ENCODE data around the gene THTPA. TPM values are rescaled to one million over a fixed set of nuclear protein-coding genes. Genes with fewer than 3 reads are reported as not detected.

THTPA gene
- total and polyA plus RNA-seq, 2 of the 13 experiments (the other 11 are each of a cell fraction or from before 2014, with no cell fraction given) = 7.4 to 8.7 TPM

DNA sequence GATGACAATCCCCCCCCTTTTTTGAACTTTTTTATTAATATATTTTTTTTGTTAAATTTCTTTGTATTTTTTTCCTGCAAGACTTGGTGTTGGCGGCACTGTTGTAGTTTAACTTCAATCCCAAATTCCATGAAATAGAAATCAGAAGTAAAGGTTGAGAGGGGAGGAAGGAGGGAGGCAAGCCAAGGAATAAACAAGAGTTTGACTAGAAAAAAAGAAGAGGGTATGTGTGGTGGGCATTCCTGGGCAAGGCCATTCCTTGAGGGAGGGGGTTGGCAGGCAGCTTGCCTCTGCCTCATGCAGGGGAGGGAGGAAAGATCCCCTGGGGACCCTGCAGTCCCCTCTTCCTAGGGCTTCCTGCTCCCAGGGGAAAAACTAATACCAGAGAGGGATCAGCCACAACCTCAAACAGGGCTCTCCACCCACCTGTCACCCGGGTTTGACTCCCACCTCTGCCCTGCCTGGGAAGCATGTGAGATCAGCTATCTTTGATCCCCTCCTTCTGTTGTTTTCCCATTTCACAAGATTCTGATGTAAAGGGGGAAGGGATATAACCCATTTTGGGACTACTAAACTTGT is 12.0 kb downstream of the THTPA start (continued):
- TF ChIP-seq SAFB2 (CRISPR knock-in tag; IDR thresholded peaks at IDR 0.05; ENCODE audit: borderline replicate concordance, low read depth) = peak; percentile 66; the same call in 1 of the 2 replicates
- TF ChIP-seq DNMT1 (CRISPR knock-in tag; IDR thresholded peaks at IDR 0.05) = 0 out of 2 replicates have a peak, but pooled peaks have one; percentile 50
- TF ChIP-seq, protein P1, sequence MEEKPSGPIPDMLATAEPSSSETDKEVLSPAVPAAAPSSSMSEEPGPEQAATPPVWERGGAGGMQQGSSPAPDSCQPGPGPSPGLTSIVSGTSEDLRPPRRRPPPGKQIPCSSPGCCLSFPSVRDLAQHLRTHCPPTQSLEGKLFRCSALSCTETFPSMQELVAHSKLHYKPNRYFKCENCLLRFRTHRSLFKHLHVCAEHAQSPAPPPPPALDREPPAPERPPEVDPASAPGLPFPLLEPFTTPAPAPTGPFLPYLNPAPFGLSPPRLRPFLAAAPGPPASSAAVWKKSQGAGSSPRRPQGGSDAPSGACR (CRISPR knock-in tag; IDR thresholded peaks at IDR 0.05) = peak; percentile 18; the same call in 1 of the 2 replicates
- TF ChIP-seq GTF3A (CRISPR knock-in tag; conservative IDR thresholded peaks at IDR 0.05) = peak; percentile 17; the same call in 1 of the 2 replicates
- peak; percentile 43; the same call in 1 of the 2 replicates for TF ChIP-seq SP2 (CRISPR knock-in tag; IDR thresholded peaks at IDR 0.05)
- TF ChIP-seq PHF5A (CRISPR knock-in tag; IDR thresholded peaks at IDR 0.05; ENCODE audit: low read depth, unreplicated experiment) = peak; percentile 6
- peak; percentile 2; the same call in 1 of the 2 replicates for TF ChIP-seq ZNF724P (CRISPR knock-in tag; IDR thresholded peaks at IDR 0.05; ENCODE audit: borderline replicate concordance)
- TF ChIP-seq GLI4 (CRISPR knock-in tag; IDR thresholded peaks at IDR 0.05; ENCODE audit: borderline replicate concordance) = no peak
- no peak for TF ChIP-seq HNRNPUL1 (IDR thresholded peaks at IDR 0.05; ENCODE audit: low read depth, low read length)
- no peak for TF ChIP-seq ZNF280D (CRISPR knock-in tag; IDR thresholded peaks at IDR 0.05)
- TF ChIP-seq ZNF253 (CRISPR knock-in tag; IDR thresholded peaks at IDR 0.05; ENCODE audit: borderline replicate concordance) = 0 out of 2 replicates have a peak, but pooled peaks have one; percentile 1
- 0 out of 2 replicates have a peak, but pooled peaks have one; percentile 6 for TF ChIP-seq ZNF543 (CRISPR knock-in tag; IDR thresholded peaks at IDR 0.05)
- TF ChIP-seq, protein P2, sequence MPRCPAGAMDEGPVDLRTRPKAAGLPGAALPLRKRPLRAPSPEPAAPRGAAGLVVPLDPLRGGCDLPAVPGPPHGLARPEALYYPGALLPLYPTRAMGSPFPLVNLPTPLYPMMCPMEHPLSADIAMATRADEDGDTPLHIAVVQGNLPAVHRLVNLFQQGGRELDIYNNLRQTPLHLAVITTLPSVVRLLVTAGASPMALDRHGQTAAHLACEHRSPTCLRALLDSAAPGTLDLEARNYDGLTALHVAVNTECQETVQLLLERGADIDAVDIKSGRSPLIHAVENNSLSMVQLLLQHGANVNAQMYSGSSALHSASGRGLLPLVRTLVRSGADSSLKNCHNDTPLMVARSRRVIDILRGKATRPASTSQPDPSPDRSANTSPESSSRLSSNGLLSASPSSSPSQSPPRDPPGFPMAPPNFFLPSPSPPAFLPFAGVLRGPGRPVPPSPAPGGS (CRISPR knock-in tag; IDR thresholded peaks at IDR 0.05) = no peak; the same call in 1 of the 2 replicates
- TF ChIP-seq ZNF546 (CRISPR knock-in tag; conservative IDR thresholded peaks at IDR 0.05) = peak; percentile 3; the same call in 1 of the 2 replicates
- TF ChIP-seq, protein P3, sequence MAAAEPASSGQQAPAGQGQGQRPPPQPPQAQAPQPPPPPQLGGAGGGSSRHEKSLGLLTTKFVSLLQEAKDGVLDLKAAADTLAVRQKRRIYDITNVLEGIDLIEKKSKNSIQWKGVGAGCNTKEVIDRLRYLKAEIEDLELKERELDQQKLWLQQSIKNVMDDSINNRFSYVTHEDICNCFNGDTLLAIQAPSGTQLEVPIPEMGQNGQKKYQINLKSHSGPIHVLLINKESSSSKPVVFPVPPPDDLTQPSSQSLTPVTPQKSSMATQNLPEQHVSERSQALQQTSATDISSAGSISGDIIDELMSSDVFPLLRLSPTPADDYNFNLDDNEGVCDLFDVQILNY (CRISPR knock-in tag; conservative IDR thresholded peaks at IDR 0.05) = 0 out of 2 replicates have a peak, but pooled peaks have one; percentile 22
- no peak for TF ChIP-seq SOX13 (IDR thresholded peaks at IDR 0.05)
- TF ChIP-seq SOX13 (CRISPR knock-in tag; conservative IDR thresholded peaks at IDR 0.05 in 1 of 2, IDR thresholded peaks at IDR 0.05 in 1 of 2) = 0 out of 4 replicates have a peak, but pooled peaks of 1 of the 2 experiments have one; percentile 24
- TF ChIP-seq EEA1 (CRISPR knock-in tag; IDR thresholded peaks at IDR 0.05; ENCODE audit: borderline replicate concordance) = peak; percentile 72; the same call in 1 of the 2 replicates
- TF ChIP-seq FOXO1 (CRISPR knock-in tag; IDR thresholded peaks at IDR 0.05) = 0 out of 2 replicates have a peak, but pooled peaks have one; percentile 51

Measured in HepG2 (cell line).